K562 (cell line): ENCODE data around the gene TP53BP1. TPM values are rescaled to one million over a fixed set of nuclear protein-coding genes. Genes with fewer than 3 reads are reported as not detected.
A peak's percentile ranks its signal among the peaks of the same experiment; 100 is the strongest.

ENCODE experiments used
- ATAC-seq: fragments of 200-7000 bp; cut with Tn5 transposase; 3 replicates; pipeline ENCODE4 v1.9.1; 2020; ENCODE audit warnings: moderate library complexity
- BruUV-seq: library from RNA; stranded (reverse); fragments of 400-500 nt; replicated peaks from 2 replicates; lab custom pipeline; 2021; lab: Mats Ljungman, UMichigan
- CTCF ChIA-PET: fragments of 300-600 bp; formaldehyde crosslinking; extraction: SDS; loops from one replicate; lab custom pipeline; 2021; ENCODE audit warnings: low intra/inter-chr PET ratio; lab: Yijun Ruan, JAX
- POLR2A ChIA-PET: fragments of 300-600, 350-650 bp; sonication (Branson Sonifier 250); formaldehyde crosslinking; extraction: SDS; loops from one replicate; lab custom pipeline; 2021; ENCODE audit warnings: antibody characterized with exemption, inconsistent platforms; lab: Yijun Ruan, JAX
- DNase-seq, 4 experiments: peaks; one replicate each; pipeline versions ENCODE4 v3.0.0 to v3.0.0-alpha.2; 2011 to 2018; ENCODE audit warnings: low spot score in 3 of 4, mixed read lengths in 3 of 4; ENCODE audit errors: extremely low read depth in 1 of 4
- FAIRE-seq: peaks from 2 replicates; lab custom pipeline; 2011; peaks lifted over from hg19 to GRCh38; lab: Jason Lieb, UNC
- H2AFZ ChIP-seq: 2 replicates; pipeline ENCODE4 v1.6.0; 2011; ENCODE audit warnings: low read depth, low read length, control low read depth, inconsistent platforms
- H3K27ac ChIP-seq: fragments of 200-600 bp; 3 replicates; pipeline ENCODE4 v1.8.0; 2011; ENCODE audit warnings: low read depth, mild to moderate bottlenecking, control low read depth, inconsistent platforms, low read length, moderate library complexity, mixed read lengths; ENCODE audit errors: extremely low read depth
- H3K27me3 ChIP-seq, 2 experiments: fragments of 300-600 bp in 1 of 2; 2 replicates in 1 of 2; 3 replicates in 1 of 2; pipeline versions ENCODE4 v1.6.0 to v1.8.0; 2011; ENCODE audit warnings: inconsistent platforms in 2 of 2, low read length in 2 of 2, mild to moderate bottlenecking in 1 of 2, mixed read lengths in 1 of 2, moderate library complexity in 1 of 2; ENCODE audit not compliant: control insufficient read depth in 2 of 2, insufficient read depth in 2 of 2
- H3K36me3 ChIP-seq: fragments of 300-600 bp; 3 replicates; pipeline ENCODE4 v1.8.0; 2011; ENCODE audit warnings: mild to moderate bottlenecking, low read length, inconsistent platforms; ENCODE audit not compliant: control insufficient read depth, insufficient read depth
- H3K4me1 ChIP-seq, 2 experiments: fragments of 200-600 bp in 1 of 2; replicated peaks in 1 of 2; 2 replicates in 1 of 2; 3 replicates in 1 of 2; pipeline versions ENCODE4 v1.5.1 to v1.8.0; 2011; ENCODE audit warnings: inconsistent platforms in 2 of 2, low read length in 2 of 2, mild to moderate bottlenecking in 1 of 2, mixed read lengths in 1 of 2, moderate library complexity in 1 of 2; ENCODE audit not compliant: control insufficient read depth in 2 of 2, insufficient read depth in 2 of 2
- H3K4me2 ChIP-seq: 2 replicates; pipeline ENCODE4 v1.6.1; 2011; ENCODE audit warnings: low read length, control low read depth, inconsistent platforms, mixed read lengths; ENCODE audit not compliant: insufficient read depth
- H3K4me3 ChIP-seq: fragments of 200-600 bp; sonication (generic), shearing (Covaris generic); 2 replicates; pipeline ENCODE4 v1.5.1; 2016; ENCODE audit warnings: control low read depth, inconsistent platforms
- H3K79me2 ChIP-seq: fragments of 200-600 bp; 3 replicates; pipeline ENCODE4 v1.8.0; 2011; ENCODE audit warnings: low read length, inconsistent platforms; ENCODE audit not compliant: control insufficient read depth, insufficient read depth
- H3K9ac ChIP-seq, 2 experiments: 2 replicates each; pipeline versions ENCODE4 v1.6.0 to v1.6.1; 2011; ENCODE audit warnings: low read depth in 2 of 2, low read length in 2 of 2, control low read depth in 1 of 2, inconsistent platforms in 1 of 2, mild to moderate bottlenecking in 1 of 2, mixed read lengths in 1 of 2; ENCODE audit not compliant: insufficient read depth in 1 of 2
- H3K9me1 ChIP-seq: one replicate; pipeline ENCODE4 v1.6.0; 2011; ENCODE audit warnings: inconsistent platforms, mild to moderate bottlenecking, low read length, moderate library complexity; ENCODE audit not compliant: control insufficient read depth, insufficient read depth
- H3K9me3 ChIP-seq: replicated peaks from 2 replicates; pipeline ENCODE4 v1.5.1; 2011; ENCODE audit warnings: low read depth, low read length, inconsistent platforms; ENCODE audit not compliant: control insufficient read depth, insufficient read depth
- H4K20me1 ChIP-seq: replicated peaks from 2 replicates; pipeline ENCODE4 v1.6.1; 2011; ENCODE audit warnings: low read length, inconsistent platforms, mixed read lengths; ENCODE audit not compliant: control insufficient read depth, insufficient read depth
- ATF1 ChIP-seq, 2 experiments: fragments of 450-650 bp in 1 of 2; IDR thresholded peaks; 2 replicates each; pipeline ENCODE4 v1.6.1; 2016; ENCODE audit warnings: missing compliant biosample characterization in 1 of 2, missing genetic modification characterization in 1 of 2
- ATF7 ChIP-seq: fragments of 450-650 bp; IDR thresholded peaks from 2 replicates; pipeline ENCODE4 v1.7.1; 2014; ENCODE audit warnings: mild to moderate bottlenecking, moderate library complexity
- SREBF2 ChIP-seq: sonication (generic); formaldehyde crosslinking; IDR thresholded peaks from 2 replicates; pipeline ENCODE4 v1.4.0; 2020; ENCODE audit warnings: mild to moderate bottlenecking, missing genetic modification reagents
- TCF3 ChIP-seq: sonication (generic); formaldehyde crosslinking; IDR thresholded peaks from 2 replicates; pipeline ENCODE4 v1.4.0; 2020; ENCODE audit warnings: mild to moderate bottlenecking, missing genetic modification reagents
- ZNF121 ChIP-seq: sonication (generic); formaldehyde crosslinking; conservative IDR thresholded peaks from 2 replicates; pipeline ENCODE4 v1.8.0; 2022; ENCODE audit warnings: missing genetic modification reagents
- WGBS: fragments of 100-300 bp; shearing (Covaris generic); methylation state at CpG from one replicate; pipeline ENCODE4 v1.1.6; 2016; ENCODE audit warnings: low coverage, mixed read lengths; ENCODE audit not compliant: insufficient coverage; ENCODE audit errors: missing lambda C conversion rate; 5-methylcytosine and 5-hydroxymethylcytosine counted together
- in situ Hi-C: fragments of 300-500 bp; cut with MboI; formaldehyde crosslinking; loops from 4 replicates; pipeline ENCODE4 v1.15.0; 2018; ENCODE audit warnings: inconsistent platforms, mixed read lengths
- intact Hi-C: fragments of 100-400 bp; cut with micrococcal nuclease; formaldehyde crosslinking; loops from 2 replicates; pipeline ENCODE4 v1.14.2; 2022
- polyA plus RNA-seq, 8 experiments: library from polyadenylated mRNA; depleted of rRNA in 4 of 8; stranded (reverse) in 5 of 8; unstranded in 3 of 8; fragments of >200 nt; fragmentation: Nextera tagmentation in 2 of 8; fragmentation: Illumina TruSeq in 1 of 8; extraction: Ambion mirVana in 2 of 8; extraction: Trizol in 1 of 8; gene quantifications; 2 replicates each; pipeline versions ENCODE4 v1.2.1 to v1.2.3, GENCODE V29; 2011 to 2014; ENCODE audit warnings: inconsistent platforms in 1 of 8, missing spikeins in 1 of 8
- total RNA-seq, 7 experiments: library from RNA; depleted of rRNA in 6 of 7; stranded (reverse); fragments of >200 nt in 6 of 7; fragmentation: Illumina TruSeq in 2 of 7; extraction: Trizol in 2 of 7; gene quantifications; 2 replicates each; pipeline versions ENCODE4 v1.2.1 to v1.2.3, GENCODE V29; 2011 to 2021; ENCODE audit warnings: low replicate concordance in 1 of 7
- TF ChIP-seq, protein P1 (sequence below): fragments of 450-650 bp; IDR thresholded peaks from one replicate; pipeline ENCODE4 v1.6.1; 2018; ENCODE audit warnings: mild to moderate bottlenecking, moderate library complexity; ENCODE audit not compliant: partially characterized antibody
- TF ChIP-seq, protein P2 (sequence below): sonication (generic); formaldehyde crosslinking; IDR thresholded peaks from 2 replicates; pipeline ENCODE4 v1.8.0; 2023; ENCODE audit warnings: mild to moderate bottlenecking, missing genetic modification reagents

Gene TP53BP1
- total and polyA plus RNA-seq, 9 of the 15 experiments (the other 6 are each of a cell fraction or from before 2014, with no cell fraction given), result 5.7 to 63.3 (median 30.9) TPM

DNA sequence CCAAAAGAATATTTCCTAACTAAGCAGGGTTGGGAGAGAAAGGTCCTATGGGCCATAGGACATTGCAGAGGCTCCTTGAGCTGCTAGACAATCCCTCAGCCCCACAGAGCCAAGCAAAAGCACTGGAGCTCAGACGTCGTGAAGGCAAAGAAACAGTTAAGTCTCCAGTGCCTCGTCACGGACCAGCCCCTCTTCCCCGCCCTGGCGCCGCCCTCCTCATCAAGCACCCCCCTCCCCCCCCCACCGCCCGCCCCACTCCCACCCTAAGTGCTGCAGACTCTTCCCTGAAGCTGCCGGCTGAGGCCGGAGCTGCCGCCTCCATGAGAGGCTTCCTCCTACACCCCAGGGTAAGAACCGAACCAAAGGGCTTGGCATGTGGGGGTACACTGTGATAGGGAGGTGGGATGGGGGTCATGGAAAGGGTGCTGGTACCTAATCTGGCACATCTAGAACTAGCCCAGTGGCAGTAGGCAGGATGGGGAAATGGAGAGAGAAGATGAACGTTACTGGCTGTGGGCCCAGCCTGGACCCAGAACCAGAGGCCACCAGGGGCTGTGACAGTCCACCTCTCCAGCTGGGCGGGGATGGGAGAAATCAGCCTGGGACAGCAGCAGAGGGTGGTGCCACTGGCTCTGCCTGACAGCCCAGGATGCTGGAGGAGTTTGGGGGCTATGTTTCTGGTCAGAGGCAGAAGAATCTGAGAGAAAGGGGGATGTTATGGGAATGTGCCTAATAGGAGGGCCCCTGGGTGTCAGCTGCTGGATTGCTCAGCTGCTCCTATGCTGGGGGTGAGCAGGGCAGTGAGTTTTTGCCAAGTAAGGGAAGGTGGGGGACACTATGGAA is 24.6 kb upstream of the TP53BP1 start, which contains the start of gene MAP1A (continued):
- TF ChIP-seq, protein P1, sequence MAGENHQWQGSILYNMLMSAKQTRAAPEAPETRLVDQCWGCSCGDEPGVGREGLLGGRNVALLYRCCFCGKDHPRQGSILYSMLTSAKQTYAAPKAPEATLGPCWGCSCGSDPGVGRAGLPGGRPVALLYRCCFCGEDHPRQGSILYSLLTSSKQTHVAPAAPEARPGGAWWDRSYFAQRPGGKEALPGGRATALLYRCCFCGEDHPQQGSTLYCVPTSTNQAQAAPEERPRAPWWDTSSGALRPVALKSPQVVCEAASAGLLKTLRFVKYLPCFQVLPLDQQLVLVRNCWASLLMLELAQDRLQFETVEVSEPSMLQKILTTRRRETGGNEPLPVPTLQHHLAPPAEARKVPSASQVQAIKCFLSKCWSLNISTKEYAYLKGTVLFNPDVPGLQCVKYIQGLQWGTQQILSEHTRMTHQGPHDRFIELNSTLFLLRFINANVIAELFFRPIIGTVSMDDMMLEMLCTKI, result no peak
- TF ChIP-seq TCF3 (CRISPR knock-in tag) (no peak), ATF7 (peak; percentile 31)

DNA sequence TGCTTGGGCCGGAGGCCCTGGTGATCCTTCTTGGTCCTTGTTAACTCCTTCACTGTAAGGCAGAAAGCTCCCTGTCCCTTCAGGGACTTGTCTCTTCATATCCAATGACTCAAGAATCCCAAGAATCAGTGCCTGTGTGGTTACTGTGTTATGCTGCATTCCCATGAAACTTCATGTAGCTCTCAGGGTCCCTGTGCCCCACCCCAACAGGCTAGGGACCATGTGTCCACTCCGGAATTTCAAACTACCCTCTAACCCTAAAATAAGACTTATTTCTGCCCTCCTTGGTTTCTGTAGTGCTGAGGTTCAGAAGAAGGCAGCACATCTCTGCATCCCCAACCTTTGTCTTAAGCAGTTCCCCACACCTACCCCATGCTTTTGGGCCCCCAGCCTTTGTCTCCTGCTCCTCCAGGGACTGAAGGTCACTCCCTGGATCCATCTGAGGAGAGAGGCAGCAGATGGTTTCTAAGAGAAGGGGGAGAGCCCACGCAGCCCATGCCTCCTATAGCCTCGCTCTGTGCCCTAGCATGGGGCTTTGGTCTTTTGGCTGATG is 23.9 kb upstream of the TP53BP1 start:
- Histone ChIP-seq H4K20me1 (no peaks in the 10 kb centered on the region), H3K36me3 (peaks cover 17% of the 10 kb centered on the region; the same call in 2 of the 3 replicates), H3K4me3 (peak overlapping the region; percentile 21; the same call in 1 of the 2 replicates), H3K9me1 (no peaks in the 10 kb centered on the region), H2AFZ (peak overlapping the region; percentile 92), H3K4me1 (peaks cover 46 to 56% of the 10 kb centered on the region in 2 experiments), H3K79me2 (peaks cover 24% of the 10 kb centered on the region; the same call in 2 of the 3 replicates), H3K27me3 (no peaks in the 10 kb centered on the region), H3K9ac (peak overlapping the region; percentile 50 to 80; a peak in 3 of 4 replicates), H3K4me2 (peak overlapping the region; percentile 98), H3K27ac (peak overlapping the region; percentile 64; the same call in 2 of the 3 replicates), H3K9me3 (no peaks in the 10 kb centered on the region)
- intact Hi-C loops (no loop called here), in situ Hi-C loops (no loop called here)
- ATAC-seq (no peak), FAIRE-seq (no peak), DNase-seq (peak in 2 of 4 experiments; percentile 9 to 20)
- ChIA-PET POLR2A (interaction anchor here (0.6 to 9.1 kb wide), 4 partner anchors 11 to 23 kb away, joined by 3 to 63 read pairs (median 5); no protein-coding TSS in a partner anchor), CTCF (no interaction called here)
- 41% methylated on average over 4 of the region's 4 CpGs for WGBS
- TF ChIP-seq, protein P2, sequence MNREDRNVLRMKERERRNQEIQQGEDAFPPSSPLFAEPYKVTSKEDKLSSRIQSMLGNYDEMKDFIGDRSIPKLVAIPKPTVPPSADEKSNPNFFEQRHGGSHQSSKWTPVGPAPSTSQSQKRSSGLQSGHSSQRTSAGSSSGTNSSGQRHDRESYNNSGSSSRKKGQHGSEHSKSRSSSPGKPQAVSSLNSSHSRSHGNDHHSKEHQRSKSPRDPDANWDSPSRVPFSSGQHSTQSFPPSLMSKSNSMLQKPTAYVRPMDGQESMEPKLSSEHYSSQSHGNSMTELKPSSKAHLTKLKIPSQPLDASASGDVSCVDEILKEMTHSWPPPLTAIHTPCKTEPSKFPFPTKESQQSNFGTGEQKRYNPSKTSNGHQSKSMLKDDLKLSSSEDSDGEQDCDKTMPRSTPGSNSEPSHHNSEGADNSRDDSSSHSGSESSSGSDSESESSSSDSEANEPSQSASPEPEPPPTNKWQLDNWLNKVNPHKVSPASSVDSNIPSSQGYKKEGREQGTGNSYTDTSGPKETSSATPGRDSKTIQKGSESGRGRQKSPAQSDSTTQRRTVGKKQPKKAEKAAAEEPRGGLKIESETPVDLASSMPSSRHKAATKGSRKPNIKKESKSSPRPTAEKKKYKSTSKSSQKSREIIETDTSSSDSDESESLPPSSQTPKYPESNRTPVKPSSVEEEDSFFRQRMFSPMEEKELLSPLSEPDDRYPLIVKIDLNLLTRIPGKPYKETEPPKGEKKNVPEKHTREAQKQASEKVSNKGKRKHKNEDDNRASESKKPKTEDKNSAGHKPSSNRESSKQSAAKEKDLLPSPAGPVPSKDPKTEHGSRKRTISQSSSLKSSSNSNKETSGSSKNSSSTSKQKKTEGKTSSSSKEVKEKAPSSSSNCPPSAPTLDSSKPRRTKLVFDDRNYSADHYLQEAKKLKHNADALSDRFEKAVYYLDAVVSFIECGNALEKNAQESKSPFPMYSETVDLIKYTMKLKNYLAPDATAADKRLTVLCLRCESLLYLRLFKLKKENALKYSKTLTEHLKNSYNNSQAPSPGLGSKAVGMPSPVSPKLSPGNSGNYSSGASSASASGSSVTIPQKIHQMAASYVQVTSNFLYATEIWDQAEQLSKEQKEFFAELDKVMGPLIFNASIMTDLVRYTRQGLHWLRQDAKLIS, result no peak
- no peak for TF ChIP-seq ATF1 (CRISPR knock-in tag; IDR thresholded peaks at IDR 0.05)
- TF ChIP-seq ATF1 (tag; IDR thresholded peaks at IDR 0.05), result peak; percentile 46; the same call in 1 of the 2 replicates
- TF ChIP-seq ZNF121 (CRISPR knock-in tag), result no peak
- TF ChIP-seq SREBF2, result no peak
- no TSS peak for BruUV-seq
